GM23248 (cell line): ENCODE results near the gene L3HYPDH. TPM values are rescaled to one million over a fixed set of nuclear protein-coding genes. Genes with fewer than 3 reads are reported as not detected.

ENCODE experiments used
- DNase-seq: peaks from one replicate; pipeline ENCODE4 v3.0.0-alpha.2; 2015
- H2AFZ ChIP-seq: fragments of 200-600 bp; sonication (generic); 2 replicates; pipeline ENCODE4 v1.6.1; 2016; ENCODE audit warnings: antibody characterized with exemption
- H3F3A ChIP-seq: fragments of 200-600 bp; sonication (generic); 2 replicates; pipeline ENCODE4 v1.6.1; 2016; ENCODE audit warnings: mild to moderate bottlenecking, antibody characterized with exemption, mixed run types; ENCODE audit not compliant: insufficient read depth
- H3K27ac ChIP-seq: fragments of 200-600 bp; sonication (generic); 2 replicates; pipeline ENCODE4 v1.5.1; 2016; ENCODE audit warnings: mild to moderate bottlenecking
- H3K27me3 ChIP-seq: fragments of 200-600 bp; sonication (generic); replicated peaks from 2 replicates; pipeline ENCODE4 v1.6.1; 2016; ENCODE audit warnings: mild to moderate bottlenecking; ENCODE audit not compliant: insufficient read depth
- H3K36me3 ChIP-seq: fragments of 200-600 bp; sonication (generic); 2 replicates; pipeline ENCODE4 v1.6.1; 2016; ENCODE audit warnings: low read depth, mild to moderate bottlenecking
- H3K4me1 ChIP-seq: fragments of 200-600 bp; sonication (generic); 2 replicates; pipeline ENCODE4 v1.6.1; 2016; ENCODE audit warnings: mild to moderate bottlenecking; ENCODE audit not compliant: insufficient read depth
- H3K4me2 ChIP-seq: fragments of 200-600 bp; sonication (generic); one replicate; pipeline ENCODE4 v1.6.1; 2016; ENCODE audit warnings: mild to moderate bottlenecking; ENCODE audit not compliant: unreplicated experiment
- H3K4me3 ChIP-seq: fragments of 200-600 bp; sonication (generic); 2 replicates; pipeline ENCODE4 v1.5.1; 2016; ENCODE audit warnings: mild to moderate bottlenecking
- H3K79me2 ChIP-seq: fragments of 200-600 bp; sonication (generic); 2 replicates; pipeline ENCODE4 v1.6.1; 2016; ENCODE audit warnings: mild to moderate bottlenecking; ENCODE audit not compliant: insufficient read depth
- H3K9ac ChIP-seq: fragments of 200-600 bp; sonication (generic); 2 replicates; pipeline ENCODE4 v1.6.1; 2016; ENCODE audit warnings: mild to moderate bottlenecking
- H3K9me2 ChIP-seq: fragments of 200-600 bp; sonication (generic); 2 replicates; pipeline ENCODE4 v1.6.1; 2016; ENCODE audit warnings: mixed run types, mild to moderate bottlenecking, moderate library complexity; ENCODE audit not compliant: insufficient read depth
- H3K9me3 ChIP-seq: fragments of 200-600 bp; sonication (generic); one replicate; pipeline ENCODE4 v1.6.1; 2017; ENCODE audit warnings: low read depth
- H4K20me1 ChIP-seq: fragments of 200-600 bp; sonication (generic); 2 replicates; pipeline ENCODE4 v1.6.0; 2016; ENCODE audit not compliant: insufficient read depth
- EZH2 ChIP-seq: fragments of 200-600 bp; sonication (generic); IDR thresholded peaks from 2 replicates; pipeline ENCODE4 v1.6.1; 2018; ENCODE audit warnings: antibody characterized with exemption, mild to moderate bottlenecking; ENCODE audit not compliant: insufficient read depth, poor library complexity, severe bottlenecking
- EZH2phosphoT487 ChIP-seq: fragments of 200-600 bp; sonication (generic); IDR thresholded peaks from 2 replicates; pipeline ENCODE4 v1.6.1; 2018; ENCODE audit warnings: antibody characterized with exemption, moderate library complexity, mild to moderate bottlenecking, low read depth; ENCODE audit not compliant: insufficient read depth
- WGBS, 2 experiments: methylation state at CpG; one replicate each; pipeline ENCODE4 v1.1.6; 2015 to 2017; ENCODE audit warnings: low lambda C conversion rate in 2 of 2, low coverage in 1 of 2; ENCODE audit errors: missing lambda C conversion rate in 2 of 2; 5-methylcytosine and 5-hydroxymethylcytosine counted together
- in situ Hi-C: fragments of 300-500 bp; cut with MboI; formaldehyde crosslinking; loops from 2 replicates; pipeline ENCODE4 v1.15.0; 2020
- polyA plus RNA-seq: library from polyadenylated mRNA; unstranded; fragments of >200 nt; fragmentation: Nextera tagmentation; extraction: Ambion mirVana; gene quantifications from 2 replicates; pipeline ENCODE4 v1.2.1, GENCODE V29; 2016
- total RNA-seq: library from RNA; depleted of rRNA; stranded (reverse); fragments of >200 nt; shearing (Covaris generic); gene quantifications from 2 replicates; pipeline ENCODE4 v1.2.3, GENCODE V29; 2014

Gene L3HYPDH
- total and polyA plus RNA-seq, 2 experiments from 2014 or later = 65.1 to 69.3 TPM

DNA sequence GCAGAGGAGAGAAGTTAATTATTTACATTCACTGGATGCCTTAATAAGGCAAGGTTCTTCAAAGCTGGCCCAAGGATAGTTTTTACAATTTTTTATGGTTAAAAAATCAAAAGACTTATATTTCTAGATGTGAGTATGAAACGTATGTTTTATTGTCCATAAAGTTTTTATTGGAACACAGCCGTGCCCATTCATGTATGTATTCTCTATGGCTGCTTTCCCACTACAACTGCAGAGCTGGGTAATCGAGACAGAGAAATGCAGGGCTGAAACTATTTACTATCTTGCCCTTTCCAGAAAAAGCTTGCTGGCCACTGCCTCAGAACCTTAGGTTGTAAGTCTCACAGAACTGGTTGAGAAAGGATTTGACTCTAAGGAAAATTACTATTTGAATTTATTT is 16.5 kb upstream of the L3HYPDH start:
- Histone ChIP-seq H4K20me1 (no peaks in the 10 kb centered on the region), H3K79me2 (0 out of 2 replicates have a peak, but pooled peaks cover 23% of the 10 kb centered on the region), H3K36me3 (peaks cover 52% of the 10 kb centered on the region), H3K27me3 (no peaks in the 10 kb centered on the region), H3K9me3 (no peaks in the 10 kb centered on the region), H3K4me3 (no peak overlapping the region), H3F3A (0 out of 2 replicates have a peak, but pooled peaks cover 4% of the 10 kb centered on the region), H2AFZ (no peak overlapping the region), H3K9me2 (no peaks in the 10 kb centered on the region), H3K4me1 (no peaks in the 10 kb centered on the region), H3K9ac (no peak overlapping the region), H3K4me2 (no peak overlapping the region), H3K27ac (no peak overlapping the region)
- WGBS, 2 experiments = 85 to 86% methylated on average over 3 of the region's 3 CpGs
- no peak for TF ChIP-seq EZH2
- no peak for TF ChIP-seq EZH2phosphoT487
- in situ Hi-C loops = no loop called here
- DNase-seq = no peak

DNA sequence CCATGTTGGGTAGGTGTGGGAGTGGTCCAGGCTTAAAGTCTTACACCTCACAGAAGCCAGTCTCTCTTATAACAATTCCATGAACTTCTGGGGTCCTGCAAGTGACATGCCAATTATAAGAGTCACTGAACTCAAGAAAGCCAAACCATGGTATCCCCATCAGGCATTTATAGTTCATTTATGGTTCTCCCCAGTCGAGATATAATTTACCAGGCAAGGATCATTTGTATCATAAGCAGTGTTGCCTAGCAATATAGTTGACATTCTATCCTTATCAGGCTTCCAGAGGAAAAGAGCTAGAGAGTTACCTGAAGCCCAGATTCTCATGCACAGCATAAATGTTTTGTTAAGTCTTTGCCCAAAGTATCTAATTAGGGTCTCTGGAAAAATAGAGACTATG is 8.2 kb upstream of the L3HYPDH start:
- Histone ChIP-seq H3K36me3 (peaks cover 41% of the 10 kb centered on the region), H3K27ac (no peak overlapping the region), H3K27me3 (no peaks in the 10 kb centered on the region), H3K4me3 (no peak overlapping the region), H3K79me2 (peaks cover 58% of the 10 kb centered on the region), H3K4me2 (no peak overlapping the region), H3K9me3 (no peaks in the 10 kb centered on the region), H2AFZ (no peak overlapping the region), H4K20me1 (no peaks in the 10 kb centered on the region), H3K4me1 (no peaks in the 10 kb centered on the region), H3K9ac (no peak overlapping the region), H3K9me2 (no peaks in the 10 kb centered on the region), H3F3A (no peaks in the 10 kb centered on the region)
- DNase-seq = no peak
- WGBS, 2 experiments = 93 to 95% methylated on average over 1 of the region's 1 CpG
- TF ChIP-seq EZH2phosphoT487 = no peak
- no peak for TF ChIP-seq EZH2
- in situ Hi-C loops = no loop called here

DNA sequence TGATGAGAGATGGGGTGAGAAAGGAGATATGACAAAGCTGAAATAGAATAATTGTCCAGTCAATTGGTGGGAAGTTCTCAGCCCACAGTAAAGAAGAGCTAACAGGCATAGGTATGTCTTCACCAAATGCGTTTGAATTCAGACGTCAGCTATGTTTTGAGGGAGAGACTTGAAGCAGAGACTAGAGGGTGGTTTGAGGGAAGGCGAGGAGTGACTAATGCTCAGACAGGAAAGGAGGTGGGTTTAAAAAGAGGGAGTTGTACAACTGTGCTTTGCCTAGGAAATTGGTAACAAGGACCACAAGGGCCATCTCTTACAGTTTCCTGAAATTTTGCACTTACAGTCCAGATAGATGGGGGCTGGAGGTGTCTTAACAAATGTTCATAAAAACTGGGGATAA is 6.5 kb upstream of the L3HYPDH start:
- no peak for DNase-seq
- Histone ChIP-seq H3K9me3 (no peaks in the 10 kb centered on the region), H3K79me2 (peaks cover 70% of the 10 kb centered on the region), H3K9ac (no peak overlapping the region), H3K4me2 (no peak overlapping the region), H3K4me1 (peaks cover 6% of the 10 kb centered on the region; the same call in 1 of the 2 replicates), H2AFZ (no peak overlapping the region), H4K20me1 (no peaks in the 10 kb centered on the region), H3K4me3 (no peak overlapping the region), H3K27ac (no peak overlapping the region), H3K27me3 (no peaks in the 10 kb centered on the region), H3F3A (no peaks in the 10 kb centered on the region), H3K9me2 (no peaks in the 10 kb centered on the region), H3K36me3 (peaks cover 39% of the 10 kb centered on the region)
- 98% methylated on average over 3 of the region's 3 CpGs for WGBS, 2 experiments
- TF ChIP-seq EZH2phosphoT487 = no peak
- TF ChIP-seq EZH2 = no peak
- in situ Hi-C loops = no loop called here

DNA sequence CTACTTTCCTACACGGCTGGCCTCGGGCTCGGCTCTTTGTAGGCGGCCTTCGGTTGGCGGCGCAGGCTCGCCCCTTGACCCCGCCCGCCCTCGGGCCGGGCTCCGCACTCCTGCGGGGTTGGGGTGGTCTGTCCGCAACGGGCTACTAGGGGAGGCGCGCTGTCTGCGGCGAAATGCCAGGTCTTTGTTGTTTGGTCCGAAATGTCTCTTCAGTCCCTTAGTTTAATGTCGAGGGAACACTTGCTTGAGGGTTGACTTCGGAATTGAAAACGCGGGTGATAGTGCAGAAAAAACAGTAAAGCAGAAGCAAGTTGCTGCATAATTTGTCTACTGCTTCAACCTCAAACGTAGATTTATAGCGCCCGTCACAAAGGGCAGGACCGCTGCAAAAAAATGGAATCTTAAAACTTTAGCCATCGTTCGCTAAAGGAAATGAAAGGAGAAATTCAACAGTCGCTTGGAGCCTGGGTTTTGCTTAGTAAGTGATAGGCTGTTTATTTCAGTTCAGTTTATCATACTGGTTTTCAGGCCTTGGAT is 499 bp upstream of the L3HYPDH start:
- H3K4me3 ChIP-seq = peak overlapping the region; percentile 85
- H4K20me1 ChIP-seq = no peaks in the 10 kb centered on the region
- H3K9me2 ChIP-seq = no peaks in the 10 kb centered on the region
- H3F3A ChIP-seq = peaks cover 22% of the 10 kb centered on the region
- H3K4me1 ChIP-seq = peaks cover 41% of the 10 kb centered on the region
- peaks cover 82% of the 10 kb centered on the region for H3K79me2 ChIP-seq
- peak; percentile 60 for DNase-seq
- H3K36me3 ChIP-seq = peaks cover 8% of the 10 kb centered on the region; the same call in 1 of the 2 replicates
- H2AFZ ChIP-seq = peak overlapping the region; percentile 91
- H3K4me2 ChIP-seq = peak overlapping the region; percentile 76
- peak overlapping the region; percentile 97 for H3K9ac ChIP-seq
- no peaks in the 10 kb centered on the region for H3K27me3 ChIP-seq
- no peaks in the 10 kb centered on the region for H3K9me3 ChIP-seq
- TF ChIP-seq EZH2 (no peak), EZH2phosphoT487 (no peak)
- in situ Hi-C loops = no loop called here
- H3K27ac ChIP-seq = peak overlapping the region; percentile 98
- 1 to 2% methylated on average over 28 to 32 of the region's 32 CpGs for WGBS, 2 experiments

DNA sequence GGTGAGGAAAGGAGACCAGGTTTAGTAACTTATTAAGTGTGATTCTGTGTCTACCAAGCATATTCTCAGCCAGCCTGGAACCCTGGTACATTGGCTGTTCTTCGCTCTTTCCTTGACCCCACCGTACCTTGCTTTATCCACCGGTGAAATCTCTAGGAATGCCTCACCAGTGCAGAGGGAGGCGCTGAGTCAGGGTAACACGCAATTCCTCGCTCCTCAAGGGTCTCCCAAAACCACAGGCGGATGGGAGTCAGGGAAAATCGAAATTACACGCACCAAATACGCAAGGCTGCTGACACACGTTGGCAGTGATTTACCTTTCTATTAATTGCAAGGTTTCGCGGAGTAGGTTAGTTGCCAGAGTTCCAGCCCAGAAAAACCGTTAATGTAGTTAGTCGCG is 845 bp downstream of the L3HYPDH start:
- Histone ChIP-seq H3K4me1 (peaks cover 41% of the 10 kb centered on the region), H3K27ac (peak overlapping the region; percentile 98), H2AFZ (peak overlapping the region; percentile 91; the same call in 1 of the 2 replicates), H3K4me2 (peak overlapping the region; percentile 91), H3K36me3 (peaks cover 13% of the 10 kb centered on the region), H4K20me1 (no peaks in the 10 kb centered on the region), H3K27me3 (no peaks in the 10 kb centered on the region), H3K9ac (peak overlapping the region; percentile 97), H3K9me2 (no peaks in the 10 kb centered on the region), H3K4me3 (peak overlapping the region; percentile 85), H3K79me2 (peaks cover 82% of the 10 kb centered on the region), H3F3A (peaks cover 22% of the 10 kb centered on the region), H3K9me3 (no peaks in the 10 kb centered on the region)
- DNase-seq = peak; percentile 77
- in situ Hi-C loops = no loop called here
- 0 to 2% methylated on average over 16 of the region's 16 CpGs for WGBS, 2 experiments
- TF ChIP-seq EZH2phosphoT487 (no peak), EZH2 (no peak)
